Measurements from ENCODE around the gene HS2ST1.
A peak's percentile ranks its signal among the peaks of the same experiment; 100 is the strongest.
"Not testable (repeated sequence)": the region's sequence is repeated elsewhere in the genome, so short reads cannot be mapped to it uniquely, and the experiment has no call there.

HS2ST1 gene

GRCh38 chr1:86926883-86927282 is 12.4 kb downstream of the HS2ST1 start:
- DNase-seq = no peak

- DNase-seq = no peak
Observed at GRCh38 chr1:86928819-86929218, 14.4 kb downstream of the HS2ST1 start.

GRCh38 chr1:86933051-86933450 is 18.6 kb downstream of the HS2ST1 start:
- no peak for DNase-seq

- peak; percentile 30 for DNase-seq
Observed at GRCh38 chr1:86933562-86934377, 19.3 kb downstream of the HS2ST1 start.

- DNase-seq = no peak
Observed at GRCh38 chr1:86938450-86938849, 24.0 kb downstream of the HS2ST1 start.

- no peak for DNase-seq
Observed at GRCh38 chr1:86938855-86939254, 24.4 kb downstream of the HS2ST1 start.

GRCh38 chr1:86939406-86939805 is 25.0 kb downstream of the HS2ST1 start:
- no peak for DNase-seq

GRCh38 chr1:86940599-86940998 is 26.2 kb downstream of the HS2ST1 start:
- DNase-seq = no peak

- DNase-seq = no peak
Observed at GRCh38 chr1:86942042-86942441, 27.6 kb downstream of the HS2ST1 start.

GRCh38 chr1:86942743-86943142 is 28.3 kb downstream of the HS2ST1 start:
- no peak for DNase-seq

GRCh38 chr1:86948212-86948611 is 33.8 kb downstream of the HS2ST1 start:
- DNase-seq = no peak

GRCh38 chr1:86950712-86951419 is 36.4 kb downstream of the HS2ST1 start:
- no peak for DNase-seq

- no peak for DNase-seq
Observed at GRCh38 chr1:86951430-86951829, 37.0 kb downstream of the HS2ST1 start.

GRCh38 chr1:86953167-86953566 is 38.7 kb downstream of the HS2ST1 start:
- no peak for DNase-seq

GRCh38 chr1:86955678-86956077 is 41.2 kb downstream of the HS2ST1 start:
- DNase-seq = no peak

- DNase-seq = no peak
Observed at GRCh38 chr1:86956221-86956620, 41.8 kb downstream of the HS2ST1 start.

GRCh38 chr1:86957221-86957620 is 42.8 kb downstream of the HS2ST1 start:
- no peak for DNase-seq

GRCh38 chr1:86960548-86960947 is 46.1 kb downstream of the HS2ST1 start:
- DNase-seq = no peak

- not testable (repeated sequence) for DNase-seq
Observed at GRCh38 chr1:86963841-86964240, 49.4 kb downstream of the HS2ST1 start.

- peak; percentile 52 for DNase-seq
Observed at GRCh38 chr1:86965012-86965826, 50.8 kb downstream of the HS2ST1 start.

- DNase-seq = no peak
Observed at GRCh38 chr1:86965827-86966182, 51.4 kb downstream of the HS2ST1 start.

GRCh38 chr1:86970938-86971337 is 56.5 kb downstream of the HS2ST1 start:
- DNase-seq = no peak

- DNase-seq = no peak
Observed at GRCh38 chr1:86971778-86972177, 57.3 kb downstream of the HS2ST1 start.

GRCh38 chr1:86972262-86972661 is 57.8 kb downstream of the HS2ST1 start:
- peak; percentile 76 for DNase-seq

Data from NCI-H69 (cell line).